DND-41 (cell line): ENCODE measurements around the gene FGFBP2.

ENCODE experiments used
- CTCF ChIP-seq: IDR thresholded peaks from 2 replicates; pipeline ENCODE4 v1.5.1; 2012; ENCODE audit warnings: borderline replicate concordance, low read length, moderate library complexity, mild to moderate bottlenecking; ENCODE audit not compliant: poor library complexity, severe bottlenecking; ENCODE audit errors: extremely low read depth
- EZH2 ChIP-seq: IDR thresholded peaks from 3 replicates; pipeline ENCODE4 v1.6.1; 2012; ENCODE audit warnings: borderline replicate concordance, low read depth, mild to moderate bottlenecking, moderate library complexity, low read length, inconsistent platforms; ENCODE audit not compliant: severe bottlenecking

- TF ChIP-seq CTCF, result no peak
- no peak for TF ChIP-seq EZH2
These were observed 32.7 kb downstream of the FGFBP2 start for GRCh38 chr4:15930314-15930713.
